ENCODE data around the gene GAMT. TPM values are rescaled to one million over a fixed set of nuclear protein-coding genes. Genes with fewer than 3 reads are reported as not detected.
"Not testable (repeated sequence)": the region's sequence is repeated elsewhere in the genome, so short reads cannot be mapped to it uniquely, and the experiment has no call there.

GAMT gene
- total and polyA plus RNA-seq, 2 of the 13 experiments (the other 11 are each of a cell fraction or from before 2014, with no cell fraction given) = 115 to 124 TPM

DNA sequence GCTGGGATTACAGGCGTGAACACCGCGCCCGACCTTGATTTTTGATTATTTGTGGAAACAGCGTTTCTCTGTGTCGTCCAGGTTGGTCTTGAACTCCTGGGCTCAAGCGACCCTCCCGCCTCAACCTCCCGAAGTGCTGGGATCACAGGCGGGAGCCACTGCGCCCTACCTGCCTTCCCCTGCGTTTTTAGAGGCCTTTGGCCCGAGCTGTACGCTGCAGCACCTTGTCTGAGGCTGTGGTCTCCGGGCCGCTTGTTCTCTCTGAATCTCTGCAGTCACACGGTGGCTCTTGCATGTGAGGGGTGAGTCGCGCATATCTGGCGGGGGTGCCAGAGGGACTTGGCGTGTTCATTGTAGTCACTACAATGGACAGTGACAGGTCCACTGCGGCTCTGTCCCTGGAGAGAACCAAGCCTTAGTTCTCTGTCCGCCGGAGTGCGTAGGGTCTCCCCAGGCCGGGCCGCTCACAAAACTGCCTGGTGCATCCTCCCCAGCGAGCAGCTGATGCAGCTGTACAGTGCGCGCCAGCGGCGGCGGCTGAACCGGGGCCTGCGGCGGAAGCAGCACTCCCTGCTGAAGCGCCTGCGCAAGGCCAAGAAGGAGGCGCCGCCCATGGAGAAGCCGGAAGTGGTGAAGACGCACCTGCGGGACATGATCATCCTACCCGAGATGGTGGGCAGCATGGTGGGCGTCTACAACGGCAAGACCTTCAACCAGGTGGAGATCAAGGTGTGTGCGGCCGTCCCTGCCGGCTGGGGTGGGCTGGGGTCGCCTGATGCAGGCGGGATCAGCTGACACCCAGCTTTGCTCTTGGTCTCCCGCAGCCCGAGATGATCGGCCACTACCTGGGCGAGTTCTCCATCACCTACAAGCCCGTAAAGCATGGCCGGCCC, 38.4 kb upstream of the GAMT start:
- peaks cover 31% of the 10 kb centered on the region for H3K79me2 ChIP-seq (ENCODE audit: insufficient read depth, low read length)
- H3K9me3 ChIP-seq (ENCODE audit: low read length); H3K27me3 ChIP-seq (ENCODE audit: control insufficient read depth in 1 of 2, insufficient read depth in 2 of 2, low read length in 2 of 2); H2AFZ ChIP-seq (ENCODE audit: low read length); DNase-seq (ENCODE audit: low spot score); BruUV-seq (replicated peaks); FAIRE-seq; ATAC-seq; intact Hi-C loops (cut with micrococcal nuclease; ENCODE audit: unreplicated experiment); CTCF ChIA-PET (ENCODE audit: low intra/inter-chr PET ratio, low total read pairs); in situ Hi-C loops (cut with HindIII; ENCODE audit: extremely low pct_ligation_motif_present, low pct_unique_long_range_greater_than_20kb): not testable (repeated sequence)
- H3K4me1 ChIP-seq (ENCODE audit: insufficient read depth, low read length) = peaks cover 41% of the 10 kb centered on the region
- peak overlapping the region; percentile 86 to 89 (median 87) for H3K4me3 ChIP-seq (replicated peaks in 1 of 3; ENCODE audit: insufficient read depth in 1 of 3, low read depth in 2 of 3, low read length in 3 of 3)
- peak overlapping the region; percentile 99 for H3K9ac ChIP-seq (ENCODE audit: insufficient read depth, low read depth, low read length)
- peak overlapping the region; percentile 82 for H3K27ac ChIP-seq (ENCODE audit: extremely low read length, insufficient read depth, low read length)
- H3K36me3 ChIP-seq (replicated peaks in 1 of 2; ENCODE audit: control insufficient read depth in 1 of 2, insufficient read depth in 2 of 2, low read length in 2 of 2) = peaks cover 13 to 35% of the 10 kb centered on the region in 2 experiments
- POLR2A ChIA-PET = interaction anchor here (0.9 to 1.2 kb wide), 3 partner anchors 16 to 171 kb away, joined by 3 to 4 read pairs (median 4); partner anchors contain the start of gene CIRBP
- peak overlapping the region; percentile 99 for H3K4me2 ChIP-seq (ENCODE audit: low read depth, low read length)
- TF ChIP-seq RBFOX2 (IDR thresholded peaks at IDR 0.05; ENCODE audit: low read depth, low read length) (peak; percentile 79), ZBTB33 (CRISPR knock-in tag; IDR thresholded peaks at IDR 0.05) (peak; percentile 86), RBM39 (IDR thresholded peaks at IDR 0.05; ENCODE audit: low read depth, low read length, poor library complexity, severe bottlenecking) (peak; percentile 44), AGO2 (optimal IDR thresholded peaks at IDR 0.05; ENCODE audit: low read depth, low read length) (peak; percentile 55), ZBTB38 (CRISPR knock-in tag; IDR thresholded peaks at IDR 0.05) (peak; percentile 58; the same call in 1 of the 2 replicates), POLR2A (IDR thresholded peaks at IDR 0.05; ENCODE audit: insufficient read depth in 1 of 2, low read depth in 2 of 2, low read length in 2 of 2) (0 out of 4 replicates have a peak, but pooled peaks of 1 of the 2 experiments have one; percentile 25), ZNF788 (CRISPR knock-in tag; IDR thresholded peaks at IDR 0.05; ENCODE audit: borderline replicate concordance) (peak; percentile 32; the same call in 1 of the 2 replicates), ZFY (CRISPR knock-in tag; IDR thresholded peaks at IDR 0.05) (0 out of 2 replicates have a peak, but pooled peaks have one; percentile 14)
- TF ChIP-seq, protein P1, sequence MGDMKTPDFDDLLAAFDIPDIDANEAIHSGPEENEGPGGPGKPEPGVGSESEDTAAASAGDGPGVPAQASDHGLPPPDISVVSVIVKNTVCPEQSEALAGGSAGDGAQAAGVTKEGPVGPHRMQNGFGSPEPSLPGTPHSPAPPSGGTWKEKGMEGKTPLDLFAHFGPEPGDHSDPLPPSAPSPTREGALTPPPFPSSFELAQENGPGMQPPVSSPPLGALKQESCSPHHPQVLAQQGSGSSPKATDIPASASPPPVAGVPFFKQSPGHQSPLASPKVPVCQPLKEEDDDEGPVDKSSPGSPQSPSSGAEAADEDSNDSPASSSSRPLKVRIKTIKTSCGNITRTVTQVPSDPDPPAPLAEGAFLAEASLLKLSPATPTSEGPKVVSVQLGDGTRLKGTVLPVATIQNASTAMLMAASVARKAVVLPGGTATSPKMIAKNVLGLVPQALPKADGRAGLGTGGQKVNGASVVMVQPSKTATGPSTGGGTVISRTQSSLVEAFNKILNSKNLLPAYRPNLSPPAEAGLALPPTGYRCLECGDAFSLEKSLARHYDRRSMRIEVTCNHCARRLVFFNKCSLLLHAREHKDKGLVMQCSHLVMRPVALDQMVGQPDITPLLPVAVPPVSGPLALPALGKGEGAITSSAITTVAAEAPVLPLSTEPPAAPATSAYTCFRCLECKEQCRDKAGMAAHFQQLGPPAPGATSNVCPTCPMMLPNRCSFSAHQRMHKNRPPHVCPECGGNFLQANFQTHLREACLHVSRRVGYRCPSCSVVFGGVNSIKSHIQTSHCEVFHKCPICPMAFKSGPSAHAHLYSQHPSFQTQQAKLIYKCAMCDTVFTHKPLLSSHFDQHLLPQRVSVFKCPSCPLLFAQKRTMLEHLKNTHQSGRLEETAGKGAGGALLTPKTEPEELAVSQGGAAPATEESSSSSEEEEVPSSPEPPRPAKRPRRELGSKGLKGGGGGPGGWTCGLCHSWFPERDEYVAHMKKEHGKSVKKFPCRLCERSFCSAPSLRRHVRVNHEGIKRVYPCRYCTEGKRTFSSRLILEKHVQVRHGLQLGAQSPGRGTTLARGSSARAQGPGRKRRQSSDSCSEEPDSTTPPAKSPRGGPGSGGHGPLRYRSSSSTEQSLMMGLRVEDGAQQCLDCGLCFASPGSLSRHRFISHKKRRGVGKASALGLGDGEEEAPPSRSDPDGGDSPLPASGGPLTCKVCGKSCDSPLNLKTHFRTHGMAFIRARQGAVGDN (CRISPR knock-in tag; IDR thresholded peaks at IDR 0.05) = peak; percentile 50
- TF ChIP-seq, protein P2, sequence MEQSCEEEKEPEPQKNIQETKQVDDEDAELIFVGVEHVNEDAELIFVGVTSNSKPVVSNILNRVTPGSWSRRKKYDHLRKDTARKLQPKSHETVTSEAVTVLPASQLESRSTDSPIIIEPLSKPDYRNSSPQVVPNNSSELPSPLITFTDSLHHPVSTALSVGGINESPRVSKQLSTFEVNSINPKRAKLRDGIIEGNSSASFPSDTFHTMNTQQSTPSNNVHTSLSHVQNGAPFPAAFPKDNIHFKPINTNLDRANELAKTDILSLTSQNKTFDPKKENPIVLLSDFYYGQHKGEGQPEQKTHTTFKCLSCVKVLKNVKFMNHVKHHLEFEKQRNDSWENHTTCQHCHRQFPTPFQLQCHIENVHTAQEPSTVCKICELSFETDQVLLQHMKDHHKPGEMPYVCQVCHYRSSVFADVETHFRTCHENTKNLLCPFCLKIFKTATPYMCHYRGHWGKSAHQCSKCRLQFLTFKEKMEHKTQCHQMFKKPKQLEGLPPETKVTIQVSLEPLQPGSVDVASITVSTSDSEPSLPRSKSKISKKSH (CRISPR knock-in tag; IDR thresholded peaks at IDR 0.05; ENCODE audit: borderline replicate concordance) = 0 out of 2 replicates have a peak, but pooled peaks have one; percentile 34
- WGBS (ENCODE audit: low lambda C conversion rate) = 60% methylated on average over 27 of the region's 57 CpGs
- peaks cover 36% of the 10 kb centered on the region for H4K20me1 ChIP-seq (ENCODE audit: insufficient read depth, low read length)

Data from HepG2 (cell line).